ENCODE results near the gene RPP25L.
"Not testable (repeated sequence)": the region's sequence is repeated elsewhere in the genome, so short reads cannot be mapped to it uniquely, and the experiment has no call there.

Gene RPP25L
- total RNA-seq, result 3.4 to 8.6 reads per million in 2 donors

- peak; percentile 71 to 90 (median 80) for DNase-seq
Observed at GRCh38 chr9:34611811-34612787, at the start of gene RPP25L. RPP25L (minus strand) TSS chr9:34612097; CDS start chr9:34611296, 801 bp downstream.

- no peak for DNase-seq
Observed at GRCh38 chr9:34659592-34660253, 47.8 kb upstream of the RPP25L start.

- DNase-seq, result no peak
Observed at GRCh38 chr9:34658461-34658860, 46.6 kb upstream of the RPP25L start.

- DNase-seq, result no peak
Observed at GRCh38 chr9:34656992-34657391, 45.1 kb upstream of the RPP25L start.

- DNase-seq, result no peak
Observed at GRCh38 chr9:34655394-34655793, 43.5 kb upstream of the RPP25L start.

GRCh38 chr9:34654323-34655051 lies 42.6 kb upstream of the RPP25L start:
- no peak for DNase-seq

- DNase-seq, result no peak
Observed at GRCh38 chr9:34653151-34654072, 41.5 kb upstream of the RPP25L start.

- no peak for DNase-seq
Observed at GRCh38 chr9:34652602-34653000, 40.7 kb upstream of the RPP25L start.

GRCh38 chr9:34651876-34652601 lies 40.1 kb upstream of the RPP25L start, which contains the start of gene IL11RA:
IL11RA (plus strand) TSS chr9:34652185; CDS start chr9:34655218, 3,033 bp downstream.
- peak in 2 of 5 experiments; percentile 44 to 79 for DNase-seq

GRCh38 chr9:34651321-34651720 lies 39.4 kb upstream of the RPP25L start:
- DNase-seq, result no peak

GRCh38 chr9:34650816-34651215 lies 38.9 kb upstream of the RPP25L start:
- DNase-seq, result no peak

- DNase-seq, result no peak
Observed at GRCh38 chr9:34648673-34649072, 36.8 kb upstream of the RPP25L start.

- peak in 1 of 5 experiments; percentile 72 for DNase-seq
Observed at GRCh38 chr9:34647651-34648050, 35.8 kb upstream of the RPP25L start.

- no peak for DNase-seq
Observed at GRCh38 chr9:34647084-34647403, 35.1 kb upstream of the RPP25L start.

GRCh38 chr9:34646211-34647083 lies 34.5 kb upstream of the RPP25L start, which contains the start of gene GALT:
GALT (plus strand) TSS chr9:34646675; CDS start chr9:34646705, 30 bp downstream.
- peak; percentile 84 to 96 (median 94) for DNase-seq

GRCh38 chr9:34644766-34645314 lies 32.9 kb upstream of the RPP25L start:
- no peak for DNase-seq

GRCh38 chr9:34642679-34643078 lies 30.8 kb upstream of the RPP25L start:
- DNase-seq, result no peak

- DNase-seq, result not testable (repeated sequence)
Observed at GRCh38 chr9:34639322-34639721, 27.4 kb upstream of the RPP25L start.

- DNase-seq, result no peak
Observed at GRCh38 chr9:34638138-34638445, 26.2 kb upstream of the RPP25L start.
